ENCODE measurements around the gene GPR39.
A peak's percentile ranks its signal among the peaks of the same experiment; 100 is the strongest.

Gene GPR39

DNA sequence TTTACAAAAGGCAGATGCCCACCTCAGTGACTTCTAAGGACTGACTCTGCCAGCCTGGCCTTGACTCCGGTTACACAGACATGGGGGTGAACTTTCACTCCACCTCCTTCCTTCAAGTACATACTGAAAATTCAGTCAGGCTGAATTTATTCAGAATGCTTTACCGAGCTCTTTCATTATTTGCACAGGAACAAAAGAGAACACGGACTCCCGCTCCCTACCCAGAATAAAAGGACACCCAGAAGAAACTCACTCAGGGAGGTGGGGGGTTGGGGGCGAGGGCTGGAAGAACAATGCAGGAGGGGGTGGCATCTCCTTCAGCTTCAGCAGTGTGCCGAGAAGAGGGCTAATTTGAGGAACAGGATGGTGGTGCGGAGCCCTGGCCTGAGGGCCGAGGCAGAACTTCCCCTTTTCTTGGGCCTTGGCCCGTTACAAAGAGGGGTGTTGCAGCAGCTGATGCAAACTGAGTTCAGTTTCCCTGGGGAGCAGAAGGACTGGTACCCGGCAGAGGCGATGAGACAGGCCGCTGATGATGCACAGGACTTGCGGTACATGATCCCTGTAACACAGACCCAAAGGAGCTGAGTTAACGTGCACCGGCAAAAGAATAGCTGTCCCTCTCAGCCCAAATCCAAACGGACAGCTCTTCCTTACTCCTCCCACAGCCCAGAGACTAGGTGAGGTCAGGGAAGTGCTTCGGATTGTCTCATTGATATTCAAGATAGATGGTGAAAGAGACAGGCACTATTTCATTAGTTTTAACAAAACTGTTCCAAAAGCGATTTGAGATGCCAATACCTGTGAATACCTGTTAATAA is 229.3 kb downstream of the GPR39 start:
- DNase-seq: no peak

DNA sequence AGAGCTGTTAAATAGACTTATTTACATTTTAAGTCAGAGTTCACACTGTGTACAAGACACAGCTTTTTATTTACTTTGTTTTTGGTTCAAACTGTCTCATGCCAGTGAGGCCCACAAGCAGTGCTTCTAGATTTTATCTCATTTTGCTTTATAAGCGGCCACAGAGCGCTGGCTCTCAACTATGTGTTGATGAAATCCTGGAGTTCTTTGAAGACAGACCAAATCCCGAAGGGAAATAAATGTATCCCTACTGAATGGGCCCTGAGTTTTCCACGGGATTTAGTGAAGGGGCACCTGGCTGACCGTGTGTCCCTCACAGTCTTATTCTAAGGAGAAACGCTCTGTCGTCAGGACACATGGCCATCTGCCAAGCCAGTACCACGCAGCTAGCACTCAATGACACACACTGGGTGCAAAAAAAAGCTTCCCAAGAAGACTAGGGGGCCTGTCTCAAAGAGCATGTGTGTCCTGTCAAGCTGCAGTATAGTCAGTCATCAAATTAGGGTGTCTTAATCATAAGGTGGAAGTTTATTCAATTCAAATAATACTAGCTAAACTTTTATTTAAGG is 230.0 kb downstream of the GPR39 start:
- DNase-seq: no peak

DNA sequence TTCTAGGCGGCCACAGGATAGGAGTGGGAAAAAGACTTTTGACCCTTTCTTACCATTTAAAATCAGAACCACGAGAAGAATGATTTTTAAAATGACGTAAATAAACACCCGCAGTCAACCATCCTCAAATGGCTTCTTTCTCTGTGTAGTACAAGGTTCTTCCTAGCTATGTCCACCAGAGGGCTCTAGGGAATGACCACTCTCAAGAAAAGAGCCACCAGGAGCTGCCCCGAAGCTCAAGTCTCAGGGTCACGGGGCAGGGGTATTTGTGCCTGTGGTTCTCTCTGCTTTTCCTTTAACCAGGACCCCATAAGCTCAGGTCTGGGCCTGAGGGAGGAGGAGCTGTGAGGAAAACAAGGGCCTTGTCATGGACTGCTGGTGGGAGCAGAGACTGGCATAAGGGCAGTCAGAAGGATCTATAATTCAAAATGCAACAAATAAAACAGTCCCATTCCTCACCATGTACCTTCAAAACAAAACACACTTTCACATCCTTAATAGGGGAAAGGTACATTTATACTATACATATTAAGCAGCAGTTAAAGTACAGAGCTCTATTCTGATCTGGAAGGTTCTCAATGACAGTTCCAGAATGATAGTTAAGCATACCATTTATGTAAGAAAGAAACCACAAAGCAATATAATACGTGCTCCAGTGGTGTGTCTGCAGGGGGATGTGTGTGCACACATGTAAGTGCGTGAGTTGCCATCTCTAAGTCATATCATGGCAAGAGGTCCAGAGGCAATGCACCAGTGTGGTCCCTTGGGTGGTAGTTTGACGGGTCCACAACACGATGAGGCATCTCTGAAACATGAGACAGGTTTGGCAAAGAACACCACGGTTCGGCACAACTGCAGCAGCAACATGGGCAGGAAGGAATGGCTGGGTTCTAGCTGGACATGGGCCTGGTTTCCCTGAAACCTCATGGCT is 234.8 kb downstream of the GPR39 start:
- peak in 2 of 3 experiments; percentile 23 to 40 for DNase-seq

DNA sequence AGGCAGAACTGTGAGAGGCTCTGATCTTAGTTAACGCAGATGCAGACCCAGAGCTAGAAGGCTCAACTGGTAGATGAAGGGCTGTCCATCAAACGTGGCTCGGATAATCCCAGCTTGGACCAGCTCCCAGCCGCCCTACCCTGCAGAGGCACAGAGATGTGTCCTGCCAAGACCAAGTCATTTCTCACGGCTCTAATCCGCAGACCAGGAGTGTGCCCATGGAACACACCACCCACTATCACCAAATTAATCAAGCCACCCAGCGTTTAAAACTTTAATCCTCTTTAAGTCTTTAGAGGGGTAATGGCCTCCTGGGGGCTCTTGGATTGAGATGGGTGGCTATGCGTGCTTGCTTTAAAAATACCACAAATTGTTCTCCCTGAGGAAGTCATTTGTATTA is 235.9 kb downstream of the GPR39 start:
- DNase-seq: no peak

DNA sequence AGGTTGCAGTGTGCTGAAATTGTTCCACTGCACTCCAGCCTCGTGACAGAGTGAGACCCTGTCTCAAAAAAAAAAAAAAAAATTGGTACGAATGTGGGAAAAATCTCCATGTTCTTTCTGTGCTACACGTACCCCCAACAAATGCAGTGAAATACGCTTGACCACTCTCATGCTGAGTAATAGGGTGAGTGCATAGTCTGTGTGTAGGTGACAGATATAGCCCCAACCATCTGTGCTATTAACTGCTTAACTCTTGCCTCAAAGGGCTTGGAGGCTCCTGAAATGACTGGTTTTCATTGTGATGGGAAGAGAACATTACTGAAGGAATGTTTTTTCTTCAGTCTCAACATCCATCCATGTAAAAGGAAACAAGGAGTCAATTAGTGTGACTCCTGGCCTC is 237.7 kb downstream of the GPR39 start:
- no peak for DNase-seq

DNA sequence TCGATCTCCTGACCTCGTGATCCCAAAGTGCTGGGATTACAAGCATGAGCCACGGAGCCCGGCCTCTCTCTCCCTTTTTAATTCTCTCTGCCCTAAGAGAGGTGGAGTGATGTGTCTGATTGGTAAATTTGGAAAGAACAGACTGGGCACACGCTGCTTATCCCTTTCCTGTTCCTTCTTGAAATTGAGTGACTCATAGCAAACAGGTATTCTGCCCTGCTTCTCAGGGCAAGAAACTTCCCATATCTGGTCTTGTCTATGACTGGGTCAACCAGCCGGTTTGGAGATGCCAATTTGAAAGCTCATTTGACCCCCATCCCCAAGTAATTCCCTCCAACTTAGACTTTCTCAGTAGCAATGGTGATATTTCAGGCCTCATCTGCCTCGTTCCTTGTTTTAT is 238.4 kb downstream of the GPR39 start:
- DNase-seq: no peak

DNA sequence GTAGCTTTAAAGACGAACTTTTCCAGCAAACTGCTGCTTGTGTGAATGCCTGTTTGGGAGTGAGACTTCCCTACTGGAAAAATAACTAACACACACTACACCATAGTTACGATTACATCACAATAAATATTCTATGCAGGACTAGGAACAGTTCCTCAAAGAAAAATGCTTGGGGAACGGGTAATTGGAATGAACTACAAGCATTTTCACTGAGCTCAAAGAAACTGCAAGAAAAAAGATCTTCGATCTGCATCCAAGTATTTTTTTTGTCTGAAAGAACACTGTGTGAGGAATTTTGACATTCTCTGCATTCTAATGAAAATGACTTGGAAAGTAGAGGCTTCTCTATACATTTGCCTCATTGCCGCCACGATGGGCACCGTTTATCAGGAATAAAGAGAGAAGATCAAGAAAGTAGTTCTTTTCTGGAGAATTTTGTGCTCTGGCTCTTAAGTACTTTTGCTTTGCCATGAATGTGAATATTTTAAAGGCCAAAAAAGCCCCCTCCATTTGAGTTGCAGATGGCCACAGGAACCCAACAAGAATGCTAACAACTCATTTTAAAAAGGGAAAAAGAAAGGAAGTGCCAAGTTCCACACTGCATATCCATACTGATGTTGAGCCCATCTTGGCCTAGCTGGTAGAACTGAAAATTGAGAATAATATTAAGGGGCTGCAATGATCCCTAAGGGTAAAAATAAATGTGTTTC is 239.8 kb downstream of the GPR39 start:
- no peak for DNase-seq

DNA sequence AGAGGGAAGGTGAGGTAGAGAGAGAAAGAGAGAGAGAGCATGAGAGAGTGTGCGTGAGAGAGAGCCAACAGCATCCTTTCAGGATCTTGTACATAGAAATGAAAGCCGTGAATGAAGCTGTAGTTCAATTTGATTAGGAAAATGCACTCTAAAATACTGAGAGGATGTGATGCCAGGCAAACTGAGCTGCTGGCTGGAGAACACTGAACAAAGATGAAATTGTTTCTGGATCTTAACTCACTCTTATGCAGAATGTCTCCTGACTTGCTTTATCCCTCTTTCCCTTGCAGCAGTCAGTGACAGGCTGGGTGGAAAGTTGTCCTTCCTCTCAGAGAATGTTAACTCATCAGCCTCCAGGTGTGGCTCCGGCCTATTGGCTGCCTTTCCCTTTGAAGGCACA is 242.7 kb downstream of the GPR39 start:
- no peak for DNase-seq

DNA sequence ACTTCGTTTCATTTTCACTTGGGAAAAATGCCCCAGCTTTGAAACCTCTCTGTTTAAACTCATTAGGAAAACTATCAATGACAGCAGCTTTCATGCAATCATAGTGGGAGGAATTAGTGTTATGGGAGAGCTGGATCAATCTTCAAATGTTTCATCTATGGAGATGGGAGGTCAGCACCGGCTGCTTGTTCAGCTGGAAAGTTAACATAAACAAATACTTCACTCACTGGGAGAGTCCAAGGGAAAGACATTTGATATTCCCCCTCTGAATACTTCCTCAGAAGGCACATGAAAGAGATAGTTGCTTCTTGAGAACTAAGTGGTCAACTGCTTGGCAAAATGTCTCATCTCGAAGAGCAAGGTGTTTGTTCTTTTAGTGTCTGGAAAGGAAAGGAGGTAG is 246.1 kb downstream of the GPR39 start:
- DNase-seq: peak in 1 of 3 experiments; percentile 6

DNA sequence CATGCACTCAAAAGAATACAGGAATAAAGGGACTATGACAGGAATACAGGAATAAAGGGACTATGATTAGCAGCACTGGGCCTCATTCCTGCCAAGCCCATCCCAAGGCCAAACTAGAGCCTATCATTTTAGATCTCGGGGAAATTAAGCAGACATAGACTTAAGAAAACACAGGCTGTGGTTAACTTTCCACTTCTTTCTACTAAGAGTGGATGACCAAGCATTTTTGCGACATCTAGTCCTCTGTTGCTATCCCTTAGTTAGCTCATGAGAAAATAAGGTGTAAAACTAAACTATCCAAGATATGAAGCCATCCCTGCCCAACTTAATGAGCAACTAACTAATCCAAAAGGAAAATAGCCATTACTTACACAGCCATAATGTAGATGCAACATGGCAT is 247.5 kb downstream of the GPR39 start:
- DNase-seq: no peak

DNA sequence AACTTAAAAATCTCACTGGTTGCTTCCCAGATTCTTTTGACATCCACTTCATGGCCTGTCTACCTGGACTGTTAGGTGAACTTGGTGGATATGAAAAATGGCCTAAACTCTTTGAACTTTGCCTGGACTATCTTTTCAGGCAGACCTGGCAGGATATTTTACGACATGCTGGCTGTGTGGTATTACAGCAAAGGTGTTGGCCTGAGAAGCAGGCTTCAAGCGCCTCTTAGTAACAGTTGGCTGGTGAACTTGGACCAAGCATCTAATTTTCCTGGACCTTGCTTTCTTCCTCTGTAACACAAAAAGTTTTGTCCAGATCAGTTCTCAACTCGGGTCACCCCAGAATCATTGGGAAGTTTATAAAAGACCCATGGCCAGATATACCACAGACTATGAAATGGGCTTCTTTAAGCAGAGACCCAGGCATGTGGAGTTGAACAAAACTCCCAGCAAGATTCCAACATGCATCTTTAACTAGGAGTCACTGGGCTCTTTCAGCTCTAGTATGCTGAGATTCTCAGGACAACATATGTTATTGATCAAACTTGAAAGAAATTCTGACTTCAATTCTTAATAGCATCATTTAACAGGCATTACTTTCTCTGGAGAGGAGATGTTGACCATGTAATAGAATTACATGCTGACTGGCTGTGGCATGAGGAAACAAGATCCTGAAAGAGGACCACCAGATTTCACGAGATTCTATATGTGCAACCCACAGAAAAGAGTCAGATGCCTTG is 249.0 kb downstream of the GPR39 start:
- DNase-seq: no peak

DNA sequence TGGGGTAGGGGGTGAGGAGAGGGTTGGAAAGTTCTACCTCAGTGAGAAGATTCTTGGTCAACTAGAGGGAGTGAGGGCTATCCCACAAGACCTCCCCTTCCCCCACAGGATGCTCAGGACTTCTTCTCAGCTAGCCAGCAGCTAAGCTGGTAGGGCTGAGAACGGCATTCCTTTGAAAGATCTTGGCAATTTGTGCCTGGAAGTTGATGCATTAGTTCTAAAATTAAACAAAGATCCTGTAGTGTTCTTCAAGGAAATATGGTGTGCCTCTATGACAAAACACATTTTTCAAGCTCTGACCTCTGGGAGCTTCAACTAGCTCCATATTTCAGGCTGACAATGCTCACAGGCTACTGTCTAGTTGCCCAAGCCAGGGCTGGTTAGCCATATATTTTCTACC is 251.1 kb downstream of the GPR39 start:
- no peak for DNase-seq

DNA sequence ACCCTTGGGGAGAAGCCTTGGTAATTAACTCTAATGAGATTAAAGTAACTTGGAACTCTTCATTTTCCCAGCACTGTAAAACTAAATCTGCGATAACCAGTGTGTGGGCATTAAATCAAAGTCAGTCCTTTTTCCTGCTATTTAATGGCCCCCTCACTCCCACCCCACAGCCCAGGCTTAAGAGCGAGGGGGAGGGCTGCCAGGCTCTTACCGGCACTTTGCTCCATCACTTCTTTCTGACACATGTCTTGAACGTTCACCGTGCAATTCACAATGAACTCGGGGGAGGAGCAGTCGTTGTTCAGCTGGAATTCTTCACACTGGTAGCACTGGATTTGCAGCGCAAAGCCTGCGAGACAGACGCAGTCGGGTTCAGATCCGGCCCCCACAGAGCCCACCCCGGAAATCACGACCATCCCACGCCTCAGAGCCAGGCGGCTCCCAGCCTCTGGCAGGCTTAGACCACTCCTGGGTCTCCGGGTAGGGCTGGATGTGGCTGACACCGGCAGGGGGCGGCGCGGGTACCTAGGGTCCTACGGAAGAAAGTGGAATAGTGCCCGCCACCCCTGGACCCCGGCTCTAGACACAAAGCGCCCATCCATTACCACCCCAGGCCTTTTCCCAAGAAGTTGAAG is 251.7 kb downstream of the GPR39 start:
- DNase-seq: peak in 2 of 3 experiments; percentile 9 to 27

DNA sequence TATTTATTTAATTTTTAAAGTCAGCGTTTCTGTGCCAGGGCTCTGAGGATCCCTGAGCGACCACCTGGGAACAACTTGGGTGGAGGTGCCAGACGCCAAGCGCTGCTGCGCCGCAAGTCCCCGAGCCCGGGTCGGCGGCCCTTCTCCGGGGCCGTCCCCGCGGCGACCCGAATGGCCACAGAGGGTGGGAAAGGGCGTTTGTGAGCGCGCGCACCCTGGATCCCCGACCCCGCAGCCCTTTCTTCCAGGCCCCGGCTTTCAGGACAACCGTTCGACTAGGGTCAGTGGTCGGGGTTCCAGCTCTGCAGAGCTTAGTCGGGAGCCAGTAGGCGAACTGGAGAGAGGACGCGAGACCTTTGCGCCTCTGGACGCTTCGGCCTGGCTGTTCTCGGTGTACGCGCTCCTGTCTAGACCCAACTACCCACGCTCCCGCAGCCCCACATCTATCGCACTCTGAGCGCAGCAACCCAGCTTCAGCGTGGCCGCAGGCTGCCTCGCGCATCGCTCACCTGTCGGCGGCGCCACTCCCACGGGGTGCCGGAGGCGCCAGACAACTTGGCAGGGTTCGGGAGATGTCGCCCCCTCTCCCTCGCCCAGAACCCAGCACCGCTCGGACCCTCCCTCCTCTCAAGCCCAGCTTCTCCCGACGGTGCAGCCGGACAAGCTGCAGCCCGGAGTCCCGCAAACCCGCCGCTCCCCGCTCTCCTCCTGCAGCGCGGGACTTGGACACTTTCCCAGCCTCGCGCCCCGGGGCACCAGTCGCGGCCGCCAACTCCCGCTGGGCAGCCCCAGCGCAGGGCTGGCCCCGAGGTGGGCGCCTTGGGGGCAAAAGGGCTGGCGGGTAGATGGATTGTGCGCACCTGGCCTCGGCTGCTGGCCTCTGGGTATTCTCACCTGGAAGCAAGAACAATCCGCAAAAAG is 252.6 kb downstream of the GPR39 start:
- peak; percentile 3 to 55 (median 42) for DNase-seq

DNA sequence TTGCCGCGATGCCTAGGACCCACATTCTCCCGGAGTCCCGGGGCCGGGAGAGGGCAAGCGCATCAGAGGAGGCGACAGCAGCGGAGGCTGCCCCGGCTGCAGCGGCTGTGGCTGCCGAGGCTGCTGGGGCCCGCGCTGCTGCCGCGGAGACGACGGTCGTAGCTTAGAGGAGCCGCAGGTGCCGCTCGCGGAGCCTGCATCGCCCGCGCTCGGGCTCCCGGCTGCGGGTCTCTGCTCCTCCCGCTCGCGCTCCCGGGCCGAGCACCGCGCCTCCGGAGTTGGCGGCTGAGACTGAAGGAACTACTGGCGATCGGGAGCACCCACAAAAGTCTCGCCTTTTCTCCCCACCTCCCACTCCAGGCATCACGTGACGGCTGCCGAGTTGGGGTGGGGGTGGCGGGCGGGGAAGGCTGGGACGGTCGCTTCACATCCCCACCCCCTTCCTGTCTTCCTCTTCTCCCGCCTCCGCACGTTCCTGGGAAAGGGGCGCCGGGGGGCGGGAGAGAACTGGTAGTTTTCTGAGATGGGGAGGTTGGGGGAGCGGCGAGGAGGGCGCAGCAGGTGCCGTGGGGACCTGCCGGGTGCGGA is 253.4 kb downstream of the GPR39 start, which contains the start of gene LYPD1:
Gene LYPD1, minus strand, starts transcription at position 298 of the 588 bp plus-strand sequence. Its CDS starts 273 bp downstream, at position 25.
- DNase-seq: peak; percentile 25 to 55 (median 33)

DNA sequence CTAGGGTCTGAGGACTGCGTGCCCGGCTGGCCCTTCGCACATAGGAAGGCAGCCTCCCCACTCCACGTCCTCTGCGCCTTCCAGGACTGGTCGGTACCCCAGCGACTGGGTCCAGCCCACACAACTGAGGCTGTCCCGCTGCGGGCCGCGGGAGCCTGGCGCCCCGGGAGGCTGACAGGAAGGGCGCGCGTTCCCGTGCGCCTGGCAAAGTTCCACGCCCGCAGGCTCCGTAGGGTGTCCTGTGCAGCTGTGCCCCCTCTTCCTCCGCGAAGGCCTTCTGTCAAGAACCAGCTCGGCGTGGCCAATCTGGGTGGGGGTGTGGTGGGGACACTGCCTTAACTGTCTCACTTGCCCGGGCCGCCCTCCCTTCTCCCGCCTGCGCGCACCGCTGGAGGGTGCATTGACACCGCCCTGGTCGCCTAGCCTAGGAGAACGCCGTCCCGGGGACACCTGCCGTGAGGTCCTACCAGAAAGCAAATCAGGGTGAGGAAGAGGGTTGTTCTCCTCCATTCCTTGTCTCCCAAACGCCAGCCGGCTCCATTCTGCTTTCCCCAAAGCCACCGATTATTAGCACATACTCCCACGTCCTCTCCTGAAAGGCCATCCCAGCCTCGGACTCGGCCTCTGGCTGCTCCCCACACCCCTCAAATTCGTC is 254.0 kb downstream of the GPR39 start:
- DNase-seq: peak; percentile 13 to 35 (median 26)

DNA sequence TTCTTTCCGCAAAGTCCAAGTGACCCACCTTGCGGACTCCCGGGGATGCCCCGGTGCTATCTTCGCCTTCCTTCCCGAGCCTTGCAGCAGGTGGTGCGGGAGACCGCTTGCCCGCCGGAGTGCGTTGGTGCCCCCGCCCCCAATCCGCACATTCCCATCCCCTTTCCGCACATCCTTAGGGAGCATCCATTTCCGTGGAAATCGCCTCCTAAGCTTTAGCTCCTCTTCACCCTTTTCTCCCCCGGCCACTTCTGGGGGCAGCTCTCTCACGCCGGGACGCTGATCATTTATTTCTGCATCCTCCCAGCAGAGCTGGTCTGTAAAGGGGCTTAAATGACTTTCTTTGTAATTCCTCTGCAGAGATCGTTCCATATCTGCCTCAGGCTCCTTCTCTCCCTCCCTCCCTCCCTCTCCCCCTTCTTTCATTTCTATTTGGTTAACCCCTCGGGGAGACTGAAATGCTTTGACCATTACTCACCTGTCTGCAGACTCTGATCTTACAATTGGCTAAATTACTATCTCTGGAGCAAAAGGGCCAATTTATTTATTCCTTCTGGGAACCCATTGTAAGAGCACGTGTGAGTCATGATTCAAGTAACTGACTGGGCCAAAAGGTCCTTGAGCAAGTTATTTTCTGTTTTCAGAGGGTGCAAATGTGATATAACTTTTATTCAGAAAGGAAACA is 254.7 kb downstream of the GPR39 start:
- DNase-seq: peak in 2 of 3 experiments; percentile 48 to 69

DNA sequence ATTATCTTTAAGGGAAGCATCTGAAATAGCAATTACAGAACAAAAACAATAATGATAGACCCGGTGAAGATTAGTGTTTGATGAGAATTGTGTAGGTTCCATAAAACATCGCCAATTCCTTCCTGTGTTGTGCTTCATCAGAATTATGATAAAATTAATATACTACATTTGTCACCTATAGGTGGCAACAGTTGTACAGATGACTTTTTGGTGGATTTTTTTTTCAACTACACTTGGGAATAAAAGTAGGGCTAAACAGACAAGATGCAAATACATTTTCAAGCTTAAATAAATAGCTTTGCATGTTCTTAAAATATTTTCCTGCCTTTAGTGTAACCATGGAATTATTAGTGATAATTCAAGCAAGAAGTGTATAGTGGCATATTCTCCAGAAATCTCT is 260.4 kb downstream of the GPR39 start:
- peak in 1 of 3 experiments; percentile 0 for DNase-seq

DNA sequence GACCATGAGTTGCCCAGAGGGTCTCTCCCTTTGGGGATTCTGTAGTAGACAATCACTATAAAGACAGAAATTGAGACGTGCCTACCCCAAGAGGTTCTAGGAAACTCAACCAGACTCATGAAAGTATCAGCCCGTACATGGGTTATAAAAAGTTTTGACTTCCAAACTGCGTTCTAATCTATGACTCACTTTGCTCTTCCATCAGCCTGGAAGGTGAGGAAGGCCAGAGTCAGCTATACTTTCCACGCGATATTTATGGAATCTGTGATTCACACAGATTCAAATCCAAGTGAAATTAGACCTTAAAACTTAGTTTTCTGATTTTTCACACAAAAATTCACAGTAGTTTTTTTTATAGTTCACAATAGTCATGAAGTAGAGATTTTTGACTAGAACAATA is 261.1 kb downstream of the GPR39 start:
- DNase-seq: no peak
